A673 (cell line): ENCODE data around the gene LMNB1.

Source experiments
- EZH2 ChIP-seq: fragments of 200-600 bp; sonication (generic); IDR thresholded peaks from 2 replicates; pipeline ENCODE4 v1.6.1; 2017; ENCODE audit warnings: borderline replicate concordance, low read depth, mild to moderate bottlenecking, mixed read lengths, antibody characterized with exemption, low read length; ENCODE audit not compliant: poor library complexity, severe bottlenecking
- TF ChIP-seq, protein P1 (sequence below): fragments of 300-800, 200-600 bp; sonication (generic); conservative IDR thresholded peaks from 2 replicates; pipeline ENCODE4 v1.5.1; 2017; ENCODE audit warnings: low read depth, mild to moderate bottlenecking, antibody characterized with exemption, low read length, moderate library complexity, mixed read lengths

- no peak for TF ChIP-seq EZH2
- TF ChIP-seq, protein P1, sequence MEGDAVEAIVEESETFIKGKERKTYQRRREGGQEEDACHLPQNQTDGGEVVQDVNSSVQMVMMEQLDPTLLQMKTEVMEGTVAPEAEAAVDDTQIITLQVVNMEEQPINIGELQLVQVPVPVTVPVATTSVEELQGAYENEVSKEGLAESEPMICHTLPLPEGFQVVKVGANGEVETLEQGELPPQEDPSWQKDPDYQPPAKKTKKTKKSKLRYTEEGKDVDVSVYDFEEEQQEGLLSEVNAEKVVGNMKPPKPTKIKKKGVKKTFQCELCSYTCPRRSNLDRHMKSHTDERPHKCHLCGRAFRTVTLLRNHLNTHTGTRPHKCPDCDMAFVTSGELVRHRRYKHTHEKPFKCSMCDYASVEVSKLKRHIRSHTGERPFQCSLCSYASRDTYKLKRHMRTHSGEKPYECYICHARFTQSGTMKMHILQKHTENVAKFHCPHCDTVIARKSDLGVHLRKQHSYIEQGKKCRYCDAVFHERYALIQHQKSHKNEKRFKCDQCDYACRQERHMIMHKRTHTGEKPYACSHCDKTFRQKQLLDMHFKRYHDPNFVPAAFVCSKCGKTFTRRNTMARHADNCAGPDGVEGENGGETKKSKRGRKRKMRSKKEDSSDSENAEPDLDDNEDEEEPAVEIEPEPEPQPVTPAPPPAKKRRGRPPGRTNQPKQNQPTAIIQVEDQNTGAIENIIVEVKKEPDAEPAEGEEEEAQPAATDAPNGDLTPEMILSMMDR, result no peak
Measured at GRCh38 chr5:126776499-126777256, at the start of gene LMNB1.
